IPS DF 4.7 (cell line): ENCODE data around the gene ATRNL1.

ENCODE experiments used
- DNase-seq: peaks from one replicate; pipeline ENCODE4 v3.0.0-alpha.2; 2013; ENCODE audit warnings: low spot score; ENCODE audit errors: extremely low read depth

Gene ATRNL1

DNA sequence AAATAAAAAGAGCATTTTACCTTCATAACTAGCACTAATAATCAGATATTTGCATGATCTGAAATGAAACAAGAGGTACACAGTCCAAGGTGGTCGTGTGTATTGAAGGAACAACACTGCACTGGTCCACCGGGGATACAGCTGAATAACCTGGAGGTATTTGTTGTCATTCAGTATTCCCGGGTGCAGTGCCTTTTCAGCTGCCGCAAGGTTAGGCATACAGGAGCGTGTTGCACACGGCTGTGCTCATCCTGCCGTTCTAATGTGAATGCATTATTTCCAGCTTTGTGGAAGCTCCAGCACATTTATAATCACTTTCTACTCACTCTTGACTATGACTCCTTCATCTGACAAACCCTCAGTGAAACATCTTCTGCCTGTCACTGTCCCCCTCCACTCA is 802.0 kb downstream of the ATRNL1 start:
- no peak for DNase-seq

DNA sequence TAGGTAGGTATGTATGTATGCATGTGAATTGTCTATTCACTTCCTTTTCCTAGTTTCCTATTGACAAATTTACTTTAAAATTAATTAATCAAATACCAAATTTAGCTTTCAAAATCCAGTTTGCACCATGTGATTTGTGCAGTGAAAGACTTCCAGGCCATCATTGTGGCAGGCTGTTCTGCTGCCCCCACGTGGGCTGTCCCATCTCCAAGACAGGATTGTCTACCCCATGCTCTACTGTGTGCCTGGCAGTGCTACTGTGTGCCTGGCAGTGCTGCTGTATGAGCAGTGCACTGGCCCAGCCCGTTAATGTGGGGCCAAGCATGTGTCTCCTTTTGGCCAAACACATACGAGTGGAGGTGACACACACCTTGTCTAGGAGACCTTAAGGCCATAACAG is 805.1 kb downstream of the ATRNL1 start:
- DNase-seq = no peak

DNA sequence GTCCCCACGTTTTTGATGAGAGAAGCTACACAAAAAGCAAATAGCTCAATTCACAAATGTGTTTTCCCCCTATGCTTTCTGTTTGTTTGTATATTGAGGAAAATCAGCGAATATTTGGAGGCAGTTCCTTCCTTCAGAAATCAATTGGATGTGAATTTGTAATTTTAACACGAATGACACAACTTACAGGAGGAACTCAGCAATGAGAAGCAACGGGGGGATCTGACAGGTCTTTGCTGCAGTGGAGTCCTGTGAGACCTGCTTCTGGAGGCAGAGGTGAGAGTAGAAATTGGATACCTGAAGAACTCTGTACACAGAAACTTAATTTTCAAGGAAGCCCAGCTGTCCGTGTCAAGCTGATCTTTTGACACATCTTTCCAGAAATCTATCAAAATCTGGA is 809.4 kb downstream of the ATRNL1 start:
- DNase-seq = no peak

DNA sequence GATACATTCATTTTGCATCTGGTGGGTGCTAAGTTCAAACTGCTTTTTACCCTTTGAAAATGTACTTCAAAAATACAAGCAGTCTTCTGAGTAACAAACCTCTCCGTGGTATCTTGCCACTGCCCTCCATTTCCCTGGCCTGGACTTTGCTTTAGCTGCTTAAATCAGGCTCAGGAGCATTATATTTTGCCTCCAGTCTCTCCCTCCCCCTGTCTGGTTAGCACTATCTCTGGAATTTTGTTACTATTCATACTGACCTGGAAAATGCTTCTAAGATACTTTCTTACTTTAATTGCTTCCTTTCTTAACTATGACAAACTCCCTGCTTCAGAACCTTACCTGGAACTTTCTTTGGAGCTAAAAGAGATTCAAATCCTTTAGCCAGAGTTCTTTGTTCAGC is 810.0 kb downstream of the ATRNL1 start:
- no peak for DNase-seq

DNA sequence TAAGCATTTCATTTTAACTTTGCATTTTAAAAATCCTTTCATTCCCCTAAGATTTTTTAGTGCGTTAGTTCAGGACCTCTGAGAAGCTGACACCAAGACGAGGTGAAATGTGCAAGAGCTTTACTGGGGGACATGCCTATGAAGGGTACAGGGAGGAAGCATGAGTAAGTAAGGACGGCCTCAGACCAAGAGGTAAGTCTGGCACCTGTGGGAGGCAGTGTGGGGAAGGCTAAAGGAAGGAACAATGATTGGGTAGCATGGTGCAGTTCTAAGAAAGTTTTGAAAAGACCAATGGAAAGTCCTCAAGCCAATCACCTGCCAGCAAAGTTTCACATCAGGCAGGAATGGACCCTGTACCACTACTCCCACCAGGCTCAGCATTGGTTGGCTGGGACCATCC is 810.7 kb downstream of the ATRNL1 start:
- no peak for DNase-seq

- no peak for DNase-seq
Measured at GRCh38 chr10:115909037-115909436, 815.9 kb downstream of the ATRNL1 start.

DNA sequence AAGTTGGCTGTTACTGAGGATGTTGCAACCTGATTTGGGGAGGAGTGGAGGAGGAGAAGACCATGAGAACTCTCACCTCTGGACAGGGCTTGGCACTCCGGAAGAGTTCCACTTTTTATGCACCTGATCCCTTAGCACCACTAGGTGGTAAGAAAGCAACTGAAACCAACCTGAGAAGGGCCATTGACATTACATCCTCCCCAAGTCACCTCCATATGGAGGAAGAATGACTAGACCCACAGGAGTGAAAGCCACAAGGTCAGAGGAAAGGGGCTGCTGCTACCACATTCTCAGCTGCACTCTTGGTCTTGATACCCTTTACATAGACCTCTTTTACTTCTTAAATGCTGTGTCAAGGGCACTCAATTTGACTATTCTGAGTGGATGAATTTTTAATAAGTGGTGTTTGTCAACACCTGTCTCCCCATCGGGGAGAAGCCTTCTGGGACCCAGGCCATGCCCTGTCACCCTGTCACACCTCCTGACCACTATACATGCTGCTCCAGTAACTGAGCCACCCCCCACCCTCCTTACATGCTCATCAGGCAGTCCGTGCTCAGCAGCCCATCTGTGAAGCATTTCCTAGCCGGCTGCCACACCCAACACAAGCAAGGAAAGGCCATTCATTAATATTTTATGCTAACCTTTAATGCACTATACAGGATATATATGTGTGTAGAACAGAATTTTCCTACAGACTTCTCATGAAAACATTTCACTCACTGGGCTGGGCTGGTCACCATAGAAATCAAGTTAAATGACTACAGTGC is 817.0 kb downstream of the ATRNL1 start:
- DNase-seq = no peak

- no peak for DNase-seq
Measured at GRCh38 chr10:115914475-115914874, 821.3 kb downstream of the ATRNL1 start.

GRCh38 chr10:115915429-115915828 is 822.3 kb downstream of the ATRNL1 start:
- DNase-seq = no peak

GRCh38 chr10:115918812-115919211 is 825.6 kb downstream of the ATRNL1 start:
- DNase-seq = no peak

DNA sequence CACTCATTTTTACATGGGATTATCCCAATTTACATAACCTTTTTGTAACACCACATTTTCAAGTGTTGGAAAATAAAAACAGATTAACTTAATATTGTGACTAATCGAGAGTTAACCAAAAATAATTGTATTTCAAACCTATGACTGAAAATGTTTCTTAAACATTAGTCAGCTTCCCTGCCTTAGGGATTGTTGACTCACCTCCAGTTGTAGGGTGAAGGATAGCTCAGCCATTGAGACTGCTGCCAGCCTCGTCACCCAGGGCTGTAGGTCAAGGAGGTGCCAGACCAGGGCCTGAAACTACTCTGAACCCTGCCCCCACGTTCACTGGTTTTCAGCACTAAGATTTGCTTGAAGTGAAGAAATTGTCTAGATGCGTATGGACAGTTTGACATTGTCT is 828.6 kb downstream of the ATRNL1 start:
- no peak for DNase-seq

DNA sequence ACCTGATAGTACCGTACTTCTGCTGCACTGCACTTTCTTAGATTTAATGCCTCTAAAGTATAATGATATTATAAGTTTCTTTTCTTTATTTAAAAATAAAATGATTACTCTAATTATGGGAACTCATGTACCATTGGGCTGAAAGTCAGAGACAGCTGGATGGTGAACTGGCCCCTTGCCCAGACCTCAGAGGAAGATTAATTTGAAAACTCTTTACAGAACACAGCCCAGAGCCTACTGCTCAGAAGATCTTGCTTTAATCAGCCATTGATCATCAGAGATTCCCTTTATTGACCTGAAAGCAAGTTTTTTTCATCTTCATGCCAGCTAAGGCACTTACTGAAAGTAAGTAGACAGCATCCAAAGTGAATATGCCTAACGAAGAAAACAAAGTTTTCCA is 838.1 kb downstream of the ATRNL1 start:
- no peak for DNase-seq

- DNase-seq = no peak
Measured at GRCh38 chr10:115932099-115932498, 838.9 kb downstream of the ATRNL1 start.

- no peak for DNase-seq
Measured at GRCh38 chr10:115933098-115933497, 839.9 kb downstream of the ATRNL1 start.

GRCh38 chr10:115935731-115936130 is 842.6 kb downstream of the ATRNL1 start:
- DNase-seq = no peak

DNA sequence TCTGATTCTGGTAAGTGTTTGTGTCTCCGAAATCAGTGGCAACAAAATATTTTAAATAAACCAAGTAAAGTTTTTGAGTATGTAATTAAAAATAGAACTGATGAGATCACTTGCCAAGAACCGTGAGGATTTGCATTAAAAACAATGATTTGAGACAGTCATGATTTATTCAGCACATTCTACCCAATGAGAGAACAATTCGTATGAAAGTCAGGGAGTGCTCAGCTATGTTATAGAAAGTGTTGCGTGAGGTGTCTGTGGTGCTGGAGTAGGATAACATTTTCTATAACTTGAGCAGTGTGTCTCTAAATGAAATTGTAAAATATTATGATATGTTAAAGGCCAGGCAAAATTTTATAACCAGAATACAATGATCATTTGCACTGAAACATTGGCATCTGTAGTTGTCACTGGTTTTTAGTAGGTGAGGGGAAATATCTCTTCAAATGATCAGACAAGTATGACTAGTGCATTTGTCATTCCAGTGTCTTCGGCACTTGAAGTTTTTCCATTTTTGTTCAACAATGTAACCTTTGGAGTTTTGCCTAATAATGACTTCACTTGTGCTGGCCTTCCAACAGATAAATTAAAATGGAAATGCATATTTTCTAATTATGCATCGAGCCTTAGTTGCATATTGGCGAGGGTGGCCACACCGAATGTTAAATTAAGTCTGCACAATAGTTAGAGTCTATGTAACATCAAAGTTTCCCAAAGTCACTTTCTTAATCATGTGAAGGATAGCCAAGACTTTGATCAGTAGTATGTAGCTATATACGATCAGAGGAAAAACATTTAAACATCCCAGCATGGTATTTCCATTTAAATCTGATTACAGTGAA is 844.0 kb downstream of the ATRNL1 start:
- DNase-seq = no peak

DNA sequence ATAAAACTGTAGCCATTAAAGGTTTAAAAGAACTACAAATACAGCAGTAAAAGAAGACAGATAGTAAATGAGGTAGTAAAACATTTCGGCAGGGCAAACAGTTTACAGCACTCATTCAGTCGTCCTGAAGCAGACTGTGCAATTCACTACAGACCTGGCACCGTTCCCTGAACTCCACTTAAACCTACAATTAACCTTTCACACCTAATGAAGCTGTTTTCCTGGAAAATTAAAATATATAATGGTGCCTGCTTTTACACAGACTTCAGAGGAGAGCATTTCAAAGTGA is 844.5 kb downstream of the ATRNL1 start:
- no peak for DNase-seq

DNA sequence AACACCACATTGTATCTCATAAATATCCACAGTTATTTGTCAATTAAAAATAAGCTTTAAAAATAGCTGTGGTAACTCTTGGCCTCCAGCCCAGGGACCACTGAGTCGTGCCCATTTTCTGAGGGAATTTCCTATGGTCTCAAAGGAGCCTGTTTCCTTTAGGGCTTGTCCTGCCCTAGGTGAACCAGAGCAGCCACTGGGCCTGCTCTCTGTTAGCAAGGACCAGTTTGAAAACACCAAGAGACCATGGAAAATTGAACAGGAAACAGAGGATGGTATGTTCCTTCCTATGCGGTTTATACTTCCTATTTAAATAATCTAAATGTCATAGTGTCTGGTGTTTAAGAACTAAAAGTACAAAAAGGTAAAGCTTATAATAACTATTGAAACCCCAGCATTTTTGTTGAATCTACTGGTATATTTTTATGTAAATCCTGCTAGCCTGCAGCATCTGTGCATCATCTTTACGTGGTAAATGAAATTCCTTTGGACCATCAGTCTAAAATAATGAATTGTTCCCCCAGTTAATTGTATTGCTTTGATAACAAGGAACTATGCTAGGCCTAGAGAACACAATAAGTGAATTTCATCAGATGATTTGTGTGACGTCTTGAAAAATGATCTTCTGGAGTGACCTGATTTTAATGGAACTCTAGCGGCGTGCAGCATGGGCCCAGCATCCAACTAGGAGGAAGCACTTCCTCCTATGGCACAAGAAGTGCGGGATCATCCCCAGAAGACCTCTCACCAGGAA is 846.1 kb downstream of the ATRNL1 start:
- DNase-seq = no peak

GRCh38 chr10:115941361-115941771 is 848.2 kb downstream of the ATRNL1 start:
- no peak for DNase-seq

DNA sequence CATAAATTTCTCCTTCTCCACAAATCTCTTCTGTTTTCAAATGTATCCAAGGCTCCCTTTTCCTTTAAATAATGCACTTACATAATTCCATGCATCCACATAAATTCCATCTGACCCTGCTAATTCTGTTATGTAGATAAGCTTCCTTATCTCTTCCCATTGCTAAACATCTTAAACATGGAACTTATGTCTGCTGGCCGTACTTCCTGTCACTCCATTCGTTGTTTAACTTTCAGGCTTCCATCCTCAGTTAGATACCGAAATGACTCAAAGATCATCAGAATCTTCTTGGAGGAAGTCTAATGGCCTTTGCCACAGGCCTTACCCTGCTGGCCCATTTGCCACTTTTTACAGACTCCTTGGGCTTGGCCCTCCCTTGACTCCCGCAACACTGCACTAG is 848.9 kb downstream of the ATRNL1 start:
- no peak for DNase-seq

GRCh38 chr10:115944538-115944937 is 851.4 kb downstream of the ATRNL1 start:
- DNase-seq = no peak

GRCh38 chr10:115945701-115946445 is 852.7 kb downstream of the ATRNL1 start:
- DNase-seq = no peak
